Adipose tissue (tissue), 3 donors: Measurements from ENCODE around the gene DHH. TPM values are rescaled to one million over a fixed set of nuclear protein-coding genes. Genes with fewer than 3 reads are reported as not detected.
"Not testable (repeated sequence)": the region's sequence is repeated elsewhere in the genome, so short reads cannot be mapped to it uniquely, and the experiment has no call there.

Experiments
- H3K27ac ChIP-seq: one replicate; pipeline ENCODE4 v1.5.1; 2013; ENCODE audit warnings: low read depth, low read length
- WGBS, 3 donors: extraction: QIAGEN DNeasy Blood & Tissue Kit; methylation state at CpG; one replicate each; pipeline ENCODE4 v1.1.7; 2013; 5-methylcytosine and 5-hydroxymethylcytosine counted together
- polyA plus RNA-seq, 3 donors: library from polyadenylated mRNA; stranded (reverse); fragments of 200-250 nt; gene quantifications; one replicate each; pipeline ENCODE4 v1.2.3, GENCODE V29; 2013
- donor health status: healthy with polysubstance abuse.
- donor health status: Bipolar disorder and iron deficiency.
- donor health status: healthy.

Gene DHH
- 1 to 10 TPM in 2 of 3 donors, under 1 TPM in 1; 0.22 to 1.8 (median 1.5) TPM for polyA plus RNA-seq

GRCh38 chr12:49094160-49094974, at the start of gene DHH:
Gene DHH (minus strand): TSS chr12:49094801. CDS start chr12:49094512, 289 bp downstream.
- no peak within 1 kb of the TSS for H3K27ac ChIP-seq
- WGBS, 3 donors: 2 to 4% (median 3%) methylated on average over 43 to 49 of the region's 49 CpGs

DNA sequence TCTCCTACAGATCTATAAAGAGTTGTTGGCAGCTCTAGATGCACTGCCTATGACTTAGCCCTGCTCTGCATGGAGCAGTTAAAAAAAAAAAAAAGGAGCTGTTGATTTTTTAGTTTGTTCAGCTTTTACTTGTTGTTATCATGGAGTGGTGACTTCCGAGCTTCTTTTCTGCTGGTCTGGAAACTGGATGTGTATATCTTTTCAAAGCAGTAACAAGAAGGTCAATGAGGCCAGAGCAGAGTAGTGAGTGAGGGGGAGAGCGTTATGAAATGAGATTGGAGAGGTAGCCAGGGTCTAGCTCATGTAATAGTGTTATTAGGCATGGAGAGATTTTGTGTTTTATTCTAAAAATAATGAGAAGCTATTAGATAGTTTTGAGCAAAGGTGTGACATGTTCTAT, 49.8 kb upstream of the DHH start:
- 83 to 88% (median 88%) methylated on average over 2 of the region's 2 CpGs for WGBS, 3 donors

DNA sequence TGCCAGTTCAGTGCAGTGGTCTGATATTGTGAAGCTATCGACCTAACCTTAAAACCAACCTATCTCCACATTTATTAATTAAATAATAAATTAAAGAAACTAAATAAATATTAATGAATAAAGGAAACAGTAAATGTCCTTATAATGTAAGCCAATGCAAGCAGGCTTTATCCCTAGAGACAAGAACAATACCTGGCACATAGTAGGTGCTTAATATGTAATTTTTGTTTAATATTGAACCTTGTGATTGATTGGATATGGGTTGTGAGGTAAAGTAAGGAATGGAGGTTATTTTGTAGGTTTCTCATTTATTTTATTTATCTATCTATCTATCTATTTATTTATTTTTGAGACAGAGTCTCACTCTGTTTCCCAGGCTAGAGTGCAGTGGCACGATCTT, 44.4 kb upstream of the DHH start:
- no peak overlapping the region for H3K27ac ChIP-seq
- WGBS, 3 donors: 88 to 94% (median 90%) methylated on average over 2 of the region's 2 CpGs

More for the DNA sequence above, 49.8 kb upstream of the DHH start:
- no peak overlapping the region for H3K27ac ChIP-seq

DNA sequence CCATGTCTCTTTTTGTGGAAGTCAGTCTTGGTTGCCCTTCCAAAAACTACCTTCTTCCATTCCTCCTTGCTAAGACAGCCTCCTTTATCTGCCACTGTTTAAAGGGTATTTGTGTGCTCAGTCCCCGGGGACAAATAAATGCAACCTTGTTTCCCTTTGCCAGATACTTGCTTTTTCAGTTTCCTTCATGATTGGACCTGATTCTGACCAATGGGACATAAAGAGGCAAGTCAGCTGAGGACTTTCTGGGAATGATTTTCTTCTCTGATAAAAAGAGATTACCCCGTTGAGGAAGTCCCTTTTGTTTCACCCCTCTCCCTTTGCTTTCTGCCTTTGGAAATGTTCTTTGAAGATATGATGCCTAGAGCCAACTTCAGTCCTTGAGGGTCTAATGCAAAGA, 44.0 kb upstream of the DHH start:
- 41 to 54% (median 46%) methylated on average over 2 of the region's 2 CpGs for WGBS, 3 donors
- no peak overlapping the region for H3K27ac ChIP-seq

DNA sequence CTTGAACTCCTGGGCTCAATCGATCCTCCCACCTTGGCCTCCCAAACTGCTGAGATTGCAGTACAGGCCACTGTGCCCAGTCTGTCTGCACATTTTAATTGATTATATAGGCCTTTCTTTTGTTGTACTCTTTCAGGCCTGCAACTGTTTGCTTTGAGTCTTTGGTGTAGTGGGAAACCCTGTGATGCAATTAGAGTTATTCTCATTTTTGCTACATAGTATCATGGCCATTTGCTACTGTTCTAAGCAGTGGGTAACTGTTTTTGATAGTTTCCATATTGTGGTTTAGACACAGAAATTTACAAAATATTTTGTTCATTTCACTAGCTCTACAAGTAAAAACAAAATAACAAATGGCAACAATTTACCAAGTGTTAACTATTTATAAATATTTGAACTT, 42.9 kb upstream of the DHH start:
- H3K27ac ChIP-seq: no peak overlapping the region
- 95 to 100% (median 100%) methylated on average over 1 of the region's 1 CpG for WGBS, 3 donors

DNA sequence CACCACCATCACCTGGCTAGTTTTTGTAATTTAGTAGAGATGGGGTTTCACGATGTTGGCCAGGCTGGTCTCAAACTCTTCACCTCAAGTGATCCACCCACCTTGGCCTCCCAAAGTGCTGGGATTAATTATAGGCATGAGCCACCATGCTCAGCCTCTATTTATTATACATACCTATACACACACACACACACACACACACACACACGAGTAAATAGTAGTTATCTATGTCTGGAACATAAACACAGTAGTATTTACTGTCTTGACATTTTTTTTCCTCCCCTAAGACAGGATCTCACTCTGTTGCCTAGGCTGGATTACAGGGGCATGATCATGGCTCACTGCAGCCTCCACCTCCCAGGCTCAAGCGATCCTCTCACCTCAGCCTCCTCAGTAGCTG, 42.4 kb upstream of the DHH start:
- WGBS, 3 donors: 84 to 94% (median 93%) methylated on average over 3 of the region's 3 CpGs
- not testable (repeated sequence) for H3K27ac ChIP-seq

- no peak overlapping the region for H3K27ac ChIP-seq
- WGBS, 3 donors: 86 to 91% (median 87%) methylated on average over 10 of the region's 10 CpGs
Measured at GRCh38 chr12:49133590-49133989, 39.0 kb upstream of the DHH start.

- WGBS, 3 donors: 62 to 79% (median 78%) methylated on average over 5 of the region's 5 CpGs
- no peak overlapping the region for H3K27ac ChIP-seq
Measured at GRCh38 chr12:49133014-49133413, 38.4 kb upstream of the DHH start.

DNA sequence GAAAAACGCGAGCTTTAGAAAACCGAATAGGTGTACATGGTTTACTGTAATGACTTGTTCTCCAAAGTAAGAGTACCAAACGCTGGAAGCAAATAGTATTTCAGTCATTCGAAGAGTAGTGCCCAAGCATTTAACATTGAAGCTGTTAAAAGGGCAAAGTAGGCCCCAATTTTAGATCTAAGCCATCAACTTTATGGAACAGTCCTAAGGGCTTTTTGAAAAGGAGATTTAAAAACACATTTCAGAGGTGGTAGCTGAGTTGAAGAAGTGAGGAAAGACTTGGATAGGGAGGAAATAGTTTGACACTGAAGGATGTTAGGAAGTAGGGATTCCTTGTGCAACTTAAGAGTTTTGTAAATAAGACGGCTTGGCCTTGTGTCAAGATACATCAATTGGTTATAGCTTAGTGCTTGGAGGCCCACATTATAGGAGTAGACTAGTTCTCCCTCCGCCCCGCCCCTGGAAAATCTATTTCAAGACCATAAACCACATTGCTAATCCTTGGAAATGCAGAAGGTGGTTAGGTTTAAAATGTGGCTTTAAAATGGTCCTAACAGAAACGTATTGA, 37.4 kb upstream of the DHH start:
- H3K27ac ChIP-seq: no peak overlapping the region
- 19 to 25% (median 21%) methylated on average over 9 of the region's 9 CpGs for WGBS, 3 donors

DNA sequence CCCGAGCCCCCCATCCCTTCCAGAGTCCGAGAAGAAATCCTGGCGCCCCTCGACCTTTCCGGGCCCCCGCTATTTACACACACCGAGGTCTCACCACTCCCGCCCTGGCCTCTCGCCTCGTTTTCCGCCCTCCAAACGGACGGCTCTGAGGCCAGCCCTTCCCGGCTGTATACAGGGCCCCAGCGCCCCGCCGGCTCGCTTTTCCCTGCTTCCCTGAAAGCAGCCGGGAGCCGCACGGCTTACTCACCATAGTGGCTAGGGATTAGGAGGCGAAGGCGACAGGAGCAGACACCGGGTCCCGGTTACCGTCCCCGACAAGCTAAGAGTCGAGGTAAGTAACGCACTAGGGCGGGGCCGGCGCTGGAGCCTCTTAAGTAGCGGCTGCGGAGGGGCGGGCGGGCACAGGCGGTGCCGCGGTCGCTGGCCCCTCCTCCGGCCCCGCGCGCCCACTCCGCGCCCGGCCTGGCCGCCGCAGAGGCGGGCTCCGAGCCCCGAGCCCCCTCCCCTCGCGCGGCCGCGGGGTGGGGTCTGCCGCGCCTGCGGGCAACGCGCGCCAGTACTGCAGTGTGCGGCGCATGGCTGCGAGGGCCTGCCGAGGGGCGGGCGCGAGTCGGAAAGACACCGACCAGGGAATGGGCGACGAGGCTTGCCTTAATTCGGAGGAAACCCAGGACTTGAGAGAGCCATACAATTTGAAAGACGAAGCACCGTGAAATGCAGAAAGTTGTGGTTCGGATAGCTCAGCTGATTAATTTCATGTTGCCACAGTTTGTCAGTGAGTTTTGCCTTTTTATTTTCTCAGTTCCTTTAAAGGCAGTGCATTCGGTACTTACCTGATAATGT, 36.7 kb upstream of the DHH start, which contains the start of gene TUBA1B:
TSS of gene TUBA1B (minus strand) at position 345 of the 843 bp plus-strand sequence. CDS start at position 250, 95 bp downstream.
- H3K27ac ChIP-seq: peak within 1 kb of the TSS; percentile 98
- 0 to 1% (median 1%) methylated on average over 69 to 79 of the region's 79 CpGs for WGBS, 3 donors

DNA sequence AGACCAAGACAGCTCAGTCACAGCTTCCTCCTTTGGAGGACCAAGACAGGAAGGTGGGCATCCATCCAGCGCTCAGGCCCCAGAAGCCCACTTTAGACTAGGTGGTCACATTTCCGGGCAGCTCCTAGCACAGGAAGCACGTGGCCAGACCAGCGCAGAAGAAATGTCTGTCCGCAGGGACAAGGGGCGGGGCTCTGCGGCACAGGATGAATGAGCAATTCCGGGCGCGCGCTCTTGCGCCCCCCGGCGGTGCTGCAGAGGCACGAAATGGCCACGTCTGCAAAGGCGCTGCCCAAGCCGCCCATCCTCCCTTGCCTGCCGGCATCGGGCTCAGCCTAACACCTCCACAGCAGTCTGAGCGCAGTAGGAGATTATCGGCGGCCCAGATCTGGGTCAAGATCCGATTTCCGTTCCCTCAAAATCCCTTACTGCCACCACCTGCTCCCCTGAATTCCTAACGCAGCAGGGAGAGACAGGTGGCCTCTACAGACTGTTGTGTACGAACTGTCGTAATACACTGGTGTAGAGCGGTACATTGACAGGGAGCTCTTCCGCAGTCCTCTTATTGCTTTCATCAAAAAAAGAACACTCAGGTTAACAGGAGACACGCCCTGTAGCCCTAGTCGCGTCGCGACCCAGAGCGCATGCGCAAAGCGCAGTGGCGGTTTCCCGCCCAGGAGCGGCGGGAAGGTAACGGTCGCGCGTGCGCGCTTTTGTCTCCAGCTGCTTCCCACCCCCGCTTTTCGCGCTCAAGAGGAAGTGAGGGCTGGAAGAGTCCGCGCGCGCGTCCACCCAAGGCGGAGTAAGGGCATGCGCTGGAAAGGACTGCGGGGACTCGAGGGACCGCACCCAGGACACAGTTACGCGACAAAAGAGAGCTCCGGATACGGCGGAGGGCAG, 35.8 kb upstream of the DHH start:
- H3K27ac ChIP-seq: peak overlapping the region; percentile 98
- WGBS, 3 donors: 0% methylated on average over 63 to 66 of the region's 66 CpGs

DNA sequence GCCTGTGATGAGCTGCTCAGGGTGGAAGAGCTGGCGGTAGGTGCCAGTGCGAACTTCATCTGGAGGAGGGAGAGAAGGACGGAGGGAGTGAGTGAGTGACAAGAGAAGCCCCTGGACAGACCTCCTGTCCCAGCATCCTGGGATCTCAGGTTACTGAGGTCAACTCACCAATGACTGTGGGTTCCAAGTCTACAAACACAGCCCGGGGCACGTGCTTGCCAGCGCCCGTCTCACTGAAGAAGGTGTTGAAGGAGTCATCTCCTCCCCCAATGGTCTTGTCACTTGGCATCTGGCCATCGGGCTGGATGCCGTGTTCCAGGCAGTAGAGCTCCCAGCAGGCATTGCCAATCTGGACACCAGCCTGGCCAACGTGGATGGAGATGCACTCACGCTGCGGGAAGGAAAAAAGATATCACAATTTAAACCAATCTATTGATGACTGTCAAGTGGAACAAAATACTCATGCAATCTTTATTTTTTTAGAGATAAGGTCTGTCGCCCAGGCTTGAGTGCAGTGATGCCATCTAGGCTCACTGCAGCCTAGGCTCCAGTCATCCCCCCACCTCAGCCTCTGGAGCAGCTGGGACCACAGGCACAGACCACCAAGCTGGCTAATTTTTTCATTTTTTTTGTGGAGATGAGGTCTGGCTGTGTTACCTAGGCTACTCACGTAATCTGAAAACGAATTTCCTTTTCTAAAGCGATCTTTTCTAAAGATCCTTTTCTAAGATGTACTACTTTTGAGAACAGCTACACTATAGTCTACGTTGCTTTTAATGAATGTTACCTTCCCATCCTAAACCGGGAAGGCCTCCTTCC, 34.9 kb upstream of the DHH start:
- peak overlapping the region; percentile 61 for H3K27ac ChIP-seq
- 46 to 59% (median 47%) methylated on average over 18 of the region's 18 CpGs for WGBS, 3 donors

GRCh38 chr12:49127971-49128370, 33.4 kb upstream of the DHH start:
- WGBS, 3 donors: 89 to 96% (median 95%) methylated on average over 4 to 7 of the region's 8 CpGs
- H3K27ac ChIP-seq: not testable (repeated sequence)

DNA sequence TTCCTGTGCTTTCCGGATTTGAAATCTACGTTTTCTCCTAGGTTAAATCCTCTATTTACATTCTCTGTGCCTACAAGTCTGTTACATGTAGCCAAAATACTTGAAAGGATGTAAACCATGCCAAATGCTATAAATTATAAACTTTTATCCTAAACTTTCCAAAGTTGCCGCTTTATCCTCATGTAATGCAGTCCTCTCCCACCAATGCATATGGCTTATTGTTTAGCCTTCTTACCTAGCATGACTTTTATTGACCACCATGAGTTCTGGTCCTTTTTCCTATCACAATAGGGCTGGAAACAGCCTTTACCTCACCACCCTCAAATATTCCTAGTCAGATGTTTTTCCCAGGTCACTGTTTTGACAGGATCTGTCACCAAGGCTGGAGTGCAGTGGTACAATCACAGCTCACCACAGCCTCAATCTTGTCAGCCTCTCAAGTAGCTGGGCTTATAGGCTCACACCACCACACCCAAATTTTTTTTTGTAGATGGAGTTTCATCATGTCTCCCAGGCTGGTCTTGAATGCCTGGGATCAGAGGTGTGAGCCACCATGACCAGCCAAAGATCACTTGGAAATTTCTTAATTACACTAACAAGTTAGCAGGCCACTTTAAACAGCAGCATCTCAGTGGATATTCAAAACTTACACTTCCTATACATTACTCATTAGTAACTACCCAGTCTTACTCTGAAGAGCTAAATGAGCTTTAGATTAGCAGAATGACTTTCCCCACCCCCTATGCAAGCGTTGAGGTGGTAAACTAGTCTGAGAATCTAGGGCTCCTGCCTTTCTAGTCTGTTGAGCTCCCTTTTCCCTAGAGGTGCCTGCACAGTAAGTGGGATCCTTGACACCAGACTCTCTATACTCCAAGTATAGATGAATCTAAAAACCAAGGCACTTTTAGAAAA, 32.5 kb upstream of the DHH start:
- 80 to 89% (median 85%) methylated on average over 4 of the region's 4 CpGs for WGBS, 3 donors
- no peak overlapping the region for H3K27ac ChIP-seq

DNA sequence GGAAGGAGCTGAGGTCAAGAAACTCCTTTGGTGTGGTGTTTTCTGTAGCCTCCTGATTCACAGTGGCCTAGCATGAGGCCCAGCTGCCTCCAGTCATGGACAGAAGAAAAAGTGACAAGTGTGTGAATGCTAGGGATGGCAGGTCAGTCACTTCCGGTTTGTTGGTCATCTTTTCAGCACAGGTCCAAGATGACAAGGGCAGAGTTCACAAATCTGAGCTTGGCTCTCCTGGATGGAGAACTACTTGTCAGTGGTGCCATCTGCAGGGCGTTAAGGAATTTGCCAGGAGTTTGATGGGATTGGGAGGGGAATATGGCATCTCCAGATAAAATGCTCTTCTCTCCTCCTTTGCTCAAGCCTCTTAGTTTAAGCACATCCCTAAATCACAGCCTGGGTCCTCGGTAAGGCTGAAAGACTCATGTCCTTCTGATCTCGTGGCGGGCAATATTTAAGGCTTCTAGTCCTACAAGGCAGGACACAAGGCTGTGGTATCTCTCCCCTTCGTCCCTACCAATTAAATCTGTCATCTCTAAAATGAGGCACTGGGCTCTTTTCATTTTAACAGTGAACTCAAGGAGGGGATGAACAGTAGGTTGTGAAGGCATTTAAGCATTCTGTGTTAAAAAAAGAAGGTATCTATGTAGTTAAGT, 26.6 kb upstream of the DHH start:
- WGBS, 3 donors: 23 to 39% (median 31%) methylated on average over 6 of the region's 6 CpGs
- no peak overlapping the region for H3K27ac ChIP-seq

- WGBS, 3 donors: 45 to 57% (median 51%) methylated on average over 6 of the region's 6 CpGs
- no peak overlapping the region for H3K27ac ChIP-seq
Measured at GRCh38 chr12:49111206-49111605, 16.6 kb upstream of the DHH start.
